ENCODE results near the gene LEP. TPM values are rescaled to one million over a fixed set of nuclear protein-coding genes. Genes with fewer than 3 reads are reported as not detected.

Gene LEP
- polyA plus RNA-seq (2011; rRNA removed) (0.05 TPM in 2 replicates), polyA minus RNA-seq (2011; rRNA and poly(A)+ RNA removed) (not detected in 2 replicates)

DNA sequence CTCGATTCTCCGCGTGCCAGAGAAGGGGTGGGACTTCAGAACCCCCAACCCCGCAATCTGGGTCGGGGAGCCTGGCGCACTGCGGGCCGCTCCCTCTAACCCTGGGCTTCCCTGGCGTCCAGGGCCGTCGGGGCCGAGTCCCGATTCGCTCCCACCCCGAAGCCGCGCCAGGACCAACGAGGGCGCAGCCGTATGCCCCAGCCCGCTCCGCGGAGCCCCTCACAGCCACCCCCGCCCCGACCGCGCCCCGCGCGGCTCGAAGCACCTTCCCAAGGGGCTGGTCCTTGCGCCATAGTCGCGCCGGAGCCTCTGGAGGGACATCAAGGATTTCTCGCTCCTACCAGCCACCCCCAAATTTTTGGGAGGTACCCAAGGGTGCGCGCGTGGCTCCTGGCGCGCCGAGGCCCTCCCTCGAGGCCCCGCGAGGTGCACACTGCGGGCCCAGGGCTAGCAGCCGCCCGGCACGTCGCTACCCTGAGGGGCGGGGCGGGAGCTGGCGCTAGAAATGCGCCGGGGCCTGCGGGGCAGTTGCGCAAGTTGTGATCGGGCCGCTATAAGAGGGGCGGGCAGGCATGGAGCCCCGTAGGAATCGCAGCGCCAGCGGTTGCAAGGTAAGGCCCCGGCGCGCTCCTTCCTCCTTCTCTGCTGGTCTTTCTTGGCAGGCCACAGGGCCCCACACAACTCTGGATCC lies at the start of gene LEP:
Gene LEP (plus strand): TSS at position 583 of the 691 bp plus-strand sequence. CDS start 10,741 bp downstream, outside the sequence.
- no peak for DNase-seq (ENCODE audit: low read depth)
- Histone ChIP-seq H3K27me3 (ENCODE audit: control insufficient read depth, insufficient read depth, low read length) (peaks cover 21% of the 10 kb centered on the region), H3K4me3 (ENCODE audit: low read depth, low read length) (no peak within 1 kb of the TSS), H3K36me3 (ENCODE audit: control insufficient read depth, insufficient read depth, low read length) (no peaks in the 10 kb centered on the region)
- TF ChIP-seq, protein P1, sequence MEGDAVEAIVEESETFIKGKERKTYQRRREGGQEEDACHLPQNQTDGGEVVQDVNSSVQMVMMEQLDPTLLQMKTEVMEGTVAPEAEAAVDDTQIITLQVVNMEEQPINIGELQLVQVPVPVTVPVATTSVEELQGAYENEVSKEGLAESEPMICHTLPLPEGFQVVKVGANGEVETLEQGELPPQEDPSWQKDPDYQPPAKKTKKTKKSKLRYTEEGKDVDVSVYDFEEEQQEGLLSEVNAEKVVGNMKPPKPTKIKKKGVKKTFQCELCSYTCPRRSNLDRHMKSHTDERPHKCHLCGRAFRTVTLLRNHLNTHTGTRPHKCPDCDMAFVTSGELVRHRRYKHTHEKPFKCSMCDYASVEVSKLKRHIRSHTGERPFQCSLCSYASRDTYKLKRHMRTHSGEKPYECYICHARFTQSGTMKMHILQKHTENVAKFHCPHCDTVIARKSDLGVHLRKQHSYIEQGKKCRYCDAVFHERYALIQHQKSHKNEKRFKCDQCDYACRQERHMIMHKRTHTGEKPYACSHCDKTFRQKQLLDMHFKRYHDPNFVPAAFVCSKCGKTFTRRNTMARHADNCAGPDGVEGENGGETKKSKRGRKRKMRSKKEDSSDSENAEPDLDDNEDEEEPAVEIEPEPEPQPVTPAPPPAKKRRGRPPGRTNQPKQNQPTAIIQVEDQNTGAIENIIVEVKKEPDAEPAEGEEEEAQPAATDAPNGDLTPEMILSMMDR (IDR thresholded peaks at IDR 0.05; ENCODE audit: insufficient read depth, low read depth, low read length): no peak
- ChIA-PET CTCF (interaction anchor here (1.2 kb wide), 1 partner anchor 9 kb away, joined by 3 read pairs; no protein-coding TSS in a partner anchor), POLR2A (no interaction called here)

GRCh38 chr7:128192497-128193142 lies 48.5 kb upstream of the LEP start:
- Histone ChIP-seq H3K27me3 (ENCODE audit: control insufficient read depth, insufficient read depth, low read length) (peaks cover 20% of the 10 kb centered on the region), H3K36me3 (ENCODE audit: control insufficient read depth, insufficient read depth, low read length) (no peaks in the 10 kb centered on the region), H3K4me3 (ENCODE audit: low read depth, low read length) (no peak overlapping the region)
- TF ChIP-seq, protein P1 (IDR thresholded peaks at IDR 0.05; ENCODE audit: insufficient read depth, low read depth, low read length): no peak
- no peak for DNase-seq (ENCODE audit: low read depth)
- ChIA-PET CTCF (interaction anchor here (0.6 to 2.1 kb wide), 4 partner anchors 11 to 404 kb away, joined by 3 to 7 read pairs (median 6); no protein-coding TSS in a partner anchor), POLR2A (no interaction called here)

DNA sequence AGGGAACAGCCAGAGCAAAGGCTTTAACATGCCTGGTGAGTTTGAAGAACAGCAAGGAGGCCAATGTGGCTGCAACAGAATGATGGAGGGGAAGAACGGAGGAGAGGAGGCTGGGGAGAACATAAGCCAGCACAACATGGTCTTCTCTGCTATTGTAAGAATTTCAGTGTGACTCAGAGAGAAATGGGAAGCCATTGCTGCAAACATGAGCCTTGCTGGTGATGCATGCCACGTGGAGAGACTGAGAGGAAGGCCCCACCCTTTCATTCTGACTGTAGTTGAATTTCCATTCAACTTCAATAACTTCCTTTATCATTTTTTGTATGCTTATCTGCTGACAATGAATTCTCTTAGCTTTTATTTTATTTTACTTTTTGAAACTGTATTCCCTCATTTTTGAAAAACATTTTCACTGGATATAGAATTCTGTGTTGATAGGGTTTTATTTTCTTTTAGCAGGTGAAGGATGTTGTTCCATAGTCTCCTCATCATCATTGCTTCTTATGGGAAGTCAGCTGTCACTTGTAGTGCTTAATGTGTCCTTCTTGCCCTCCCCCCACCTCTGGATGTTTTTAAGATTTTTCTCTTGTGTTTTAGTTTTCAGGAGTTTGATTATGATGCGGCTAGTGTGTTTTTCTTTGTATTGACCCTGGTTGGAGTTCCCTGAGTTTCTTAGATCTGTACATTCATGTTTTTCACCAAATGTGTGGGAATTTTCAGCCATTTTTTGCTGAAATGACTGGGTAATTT lies 46.4 kb upstream of the LEP start:
- H3K36me3 ChIP-seq (ENCODE audit: control insufficient read depth, insufficient read depth, low read length): no peaks in the 10 kb centered on the region
- peaks cover 16% of the 10 kb centered on the region for H3K27me3 ChIP-seq (ENCODE audit: control insufficient read depth, insufficient read depth, low read length)
- TF ChIP-seq, protein P1 (IDR thresholded peaks at IDR 0.05; ENCODE audit: insufficient read depth, low read depth, low read length): no peak
- no peak for DNase-seq (ENCODE audit: low read depth)
- POLR2A ChIA-PET: no interaction called here
- no peak overlapping the region for H3K4me3 ChIP-seq (ENCODE audit: low read depth, low read length)
- CTCF ChIA-PET: interaction anchor here (2.4 kb wide), 1 partner anchor 19 kb away, joined by 5 read pairs; no protein-coding TSS in a partner anchor

GRCh38 chr7:128197589-128197988 lies 43.5 kb upstream of the LEP start:
- peaks cover 27% of the 10 kb centered on the region for H3K27me3 ChIP-seq (ENCODE audit: control insufficient read depth, insufficient read depth, low read length)
- ChIA-PET CTCF (interaction anchor here (0.6 to 4.4 kb wide), 3 partner anchors 11 to 693 kb away, joined by 3 to 30 read pairs (median 3); no protein-coding TSS in a partner anchor), POLR2A (no interaction called here)
- H3K4me3 ChIP-seq (ENCODE audit: low read depth, low read length): no peak overlapping the region
- TF ChIP-seq, protein P1 (IDR thresholded peaks at IDR 0.05; ENCODE audit: insufficient read depth, low read depth, low read length): no peak
- DNase-seq (ENCODE audit: low read depth): no peak
- no peaks in the 10 kb centered on the region for H3K36me3 ChIP-seq (ENCODE audit: control insufficient read depth, insufficient read depth, low read length)
